C1 segment of cervical spinal cord (tissue), 14 donors: ENCODE measurements around the gene TUBB.
A peak's percentile ranks its signal among the peaks of the same experiment; 100 is the strongest.
"Not testable (repeated sequence)": the region's sequence is repeated elsewhere in the genome, so short reads cannot be mapped to it uniquely, and the experiment has no call there.

Experiments used
- DNase-seq, 14 donors: peaks; one replicate each; lab custom pipeline; 2025; lab: John Stamatoyannopoulos, UW

Gene TUBB

GRCh38 chr6:30717845-30718720 lies 2.1 kb upstream of the TUBB start:
- DNase-seq = not testable (repeated sequence)

GRCh38 chr6:30719356-30719755 lies 796 bp upstream of the TUBB start:
- DNase-seq = no peak

DNA sequence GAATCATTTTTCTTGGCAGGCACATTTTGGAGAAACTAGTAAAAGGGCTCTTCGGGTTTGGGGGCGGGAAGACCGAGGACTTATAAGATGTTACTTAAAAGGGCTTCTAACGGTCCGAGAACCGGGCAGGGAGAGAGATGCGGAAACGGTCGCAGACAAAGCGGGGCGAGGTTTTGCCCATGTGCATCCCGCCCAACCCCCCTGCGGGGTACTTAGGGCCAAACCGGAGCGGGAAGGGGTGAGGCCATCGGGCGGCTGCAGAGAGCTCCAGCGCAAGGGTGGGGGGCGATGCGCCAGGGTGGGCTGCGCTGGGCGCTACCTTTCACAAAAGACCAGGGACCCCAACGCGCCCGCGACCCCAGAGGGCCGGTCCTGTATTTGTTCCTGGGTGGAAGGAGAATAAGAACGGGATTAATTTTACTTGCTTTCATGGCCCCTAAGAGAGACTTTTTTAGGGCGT lies 616 bp downstream of the TUBB start:
- DNase-seq = peak in 9 of 14 donors; percentile 15 to 73 (median 48)

DNA sequence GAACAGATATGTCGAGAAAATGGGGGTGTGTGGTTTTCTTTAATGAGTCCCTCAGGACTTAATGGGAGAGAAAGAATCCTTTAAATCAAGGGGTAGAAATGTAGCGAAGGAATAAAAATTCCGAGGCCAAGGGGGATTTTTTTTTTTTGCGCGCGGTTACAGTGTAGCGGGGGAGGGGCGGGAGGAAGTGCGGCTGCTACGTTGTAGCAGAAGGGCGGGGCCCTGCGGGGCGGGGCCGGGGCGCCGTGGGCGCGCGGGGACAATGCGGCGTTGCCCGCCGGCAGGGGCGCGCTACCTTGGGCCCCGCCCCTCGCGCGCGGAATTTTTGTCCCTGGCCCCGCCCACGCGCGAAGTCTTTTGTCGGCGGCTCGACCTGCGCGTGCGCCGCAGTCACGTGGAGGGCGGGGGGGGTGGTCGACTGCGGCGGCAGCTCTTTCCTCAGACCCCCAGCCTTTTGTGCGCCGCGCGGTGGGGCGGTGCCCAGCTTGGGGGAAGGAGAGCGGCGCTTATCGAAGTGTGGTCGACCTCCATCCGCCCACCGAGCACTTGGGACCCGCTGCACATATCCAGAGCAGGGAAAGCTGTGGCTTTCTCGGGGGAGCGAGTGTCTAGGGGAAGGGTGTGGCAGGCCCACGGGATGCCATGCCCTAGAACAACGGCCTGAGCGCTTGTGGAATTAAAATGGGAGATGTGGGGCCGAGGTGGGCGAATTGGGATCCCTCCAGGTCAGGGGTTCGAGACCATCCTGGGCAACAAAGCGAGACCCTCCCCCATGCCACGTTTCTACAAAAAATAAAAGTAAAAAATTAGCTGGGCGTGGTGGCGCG lies 1.3 kb downstream of the TUBB start:
- peak in 13 of 14 donors; percentile 21 to 90 (median 70) for DNase-seq

- DNase-seq = peak in 2 of 14 donors; percentile 36 to 42
These were observed 1.8 kb downstream of the TUBB start for GRCh38 chr6:30722025-30722279.

DNA sequence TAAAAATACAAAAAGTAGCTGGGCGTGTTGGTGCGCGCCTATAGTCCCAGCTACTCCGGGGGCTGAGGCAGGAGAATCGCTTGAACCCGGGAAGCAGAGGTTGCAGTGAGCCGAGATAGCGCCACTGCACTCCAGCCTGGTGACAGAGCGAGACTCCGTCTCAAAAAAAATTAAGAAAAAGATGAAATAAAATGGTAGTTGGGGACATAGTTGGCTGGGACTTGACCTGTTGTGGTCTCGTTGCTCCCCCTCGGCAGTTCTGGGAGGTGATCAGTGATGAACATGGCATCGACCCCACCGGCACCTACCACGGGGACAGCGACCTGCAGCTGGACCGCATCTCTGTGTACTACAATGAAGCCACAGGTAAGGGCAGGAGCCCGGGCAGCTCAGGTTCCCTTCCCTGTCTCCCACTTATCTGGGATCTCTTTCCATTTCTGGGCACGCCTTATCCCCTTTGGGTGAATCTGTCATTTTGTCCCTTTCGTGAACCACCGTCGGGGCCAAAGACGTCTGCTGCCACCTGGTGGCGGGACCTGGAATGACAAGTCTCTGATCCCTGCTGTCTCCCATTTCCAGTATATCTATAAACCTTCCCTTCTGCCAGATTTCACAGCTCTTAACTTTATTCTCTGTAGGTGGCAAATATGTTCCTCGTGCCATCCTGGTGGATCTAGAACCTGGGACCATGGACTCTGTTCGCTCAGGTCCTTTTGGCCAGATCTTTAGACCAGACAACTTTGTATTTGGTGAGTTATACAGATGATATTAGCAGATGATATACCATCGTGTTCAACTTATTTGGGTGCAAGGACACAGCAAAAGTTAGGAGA lies 2.3 kb downstream of the TUBB start:
- DNase-seq = peak in 13 of 14 donors; percentile 12 to 83 (median 60)

DNA sequence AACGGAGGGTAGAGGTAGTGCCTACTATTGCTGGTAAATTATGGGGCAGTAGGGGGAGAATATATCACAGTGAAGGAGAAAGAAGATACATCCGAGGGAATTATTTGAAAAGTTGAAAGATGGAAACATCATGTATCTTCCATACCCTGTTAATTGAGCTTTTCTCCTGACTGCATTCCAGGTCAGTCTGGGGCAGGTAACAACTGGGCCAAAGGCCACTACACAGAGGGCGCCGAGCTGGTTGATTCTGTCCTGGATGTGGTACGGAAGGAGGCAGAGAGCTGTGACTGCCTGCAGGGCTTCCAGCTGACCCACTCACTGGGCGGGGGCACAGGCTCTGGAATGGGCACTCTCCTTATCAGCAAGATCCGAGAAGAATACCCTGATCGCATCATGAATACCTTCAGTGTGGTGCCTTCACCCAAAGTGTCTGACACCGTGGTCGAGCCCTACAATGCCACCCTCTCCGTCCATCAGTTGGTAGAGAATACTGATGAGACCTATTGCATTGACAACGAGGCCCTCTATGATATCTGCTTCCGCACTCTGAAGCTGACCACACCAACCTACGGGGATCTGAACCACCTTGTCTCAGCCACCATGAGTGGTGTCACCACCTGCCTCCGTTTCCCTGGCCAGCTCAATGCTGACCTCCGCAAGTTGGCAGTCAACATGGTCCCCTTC lies 3.1 kb downstream of the TUBB start:
- not testable (repeated sequence) for DNase-seq

DNA sequence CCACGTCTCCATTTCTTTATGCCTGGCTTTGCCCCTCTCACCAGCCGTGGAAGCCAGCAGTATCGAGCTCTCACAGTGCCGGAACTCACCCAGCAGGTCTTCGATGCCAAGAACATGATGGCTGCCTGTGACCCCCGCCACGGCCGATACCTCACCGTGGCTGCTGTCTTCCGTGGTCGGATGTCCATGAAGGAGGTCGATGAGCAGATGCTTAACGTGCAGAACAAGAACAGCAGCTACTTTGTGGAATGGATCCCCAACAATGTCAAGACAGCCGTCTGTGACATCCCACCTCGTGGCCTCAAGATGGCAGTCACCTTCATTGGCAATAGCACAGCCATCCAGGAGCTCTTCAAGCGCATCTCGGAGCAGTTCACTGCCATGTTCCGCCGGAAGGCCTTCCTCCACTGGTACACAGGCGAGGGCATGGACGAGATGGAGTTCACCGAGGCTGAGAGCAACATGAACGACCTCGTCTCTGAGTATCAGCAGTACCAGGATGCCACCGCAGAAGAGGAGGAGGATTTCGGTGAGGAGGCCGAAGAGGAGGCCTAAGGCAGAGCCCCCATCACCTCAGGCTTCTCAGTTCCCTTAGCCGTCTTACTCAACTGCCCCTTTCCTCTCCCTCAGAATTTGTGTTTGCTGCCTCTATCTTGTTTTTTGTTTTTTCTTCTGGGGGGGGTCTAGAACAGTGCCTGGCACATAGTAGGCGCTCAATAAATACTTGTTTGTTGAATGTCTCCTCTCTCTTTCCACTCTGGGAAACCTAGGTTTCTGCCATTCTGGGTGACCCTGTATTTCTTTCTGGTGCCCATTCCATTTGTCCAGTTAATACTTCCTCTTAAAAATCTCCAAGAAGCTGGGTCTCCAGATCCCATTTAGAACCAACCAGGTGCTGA lies 3.9 kb downstream of the TUBB start:
- DNase-seq = not testable (repeated sequence)

DNA sequence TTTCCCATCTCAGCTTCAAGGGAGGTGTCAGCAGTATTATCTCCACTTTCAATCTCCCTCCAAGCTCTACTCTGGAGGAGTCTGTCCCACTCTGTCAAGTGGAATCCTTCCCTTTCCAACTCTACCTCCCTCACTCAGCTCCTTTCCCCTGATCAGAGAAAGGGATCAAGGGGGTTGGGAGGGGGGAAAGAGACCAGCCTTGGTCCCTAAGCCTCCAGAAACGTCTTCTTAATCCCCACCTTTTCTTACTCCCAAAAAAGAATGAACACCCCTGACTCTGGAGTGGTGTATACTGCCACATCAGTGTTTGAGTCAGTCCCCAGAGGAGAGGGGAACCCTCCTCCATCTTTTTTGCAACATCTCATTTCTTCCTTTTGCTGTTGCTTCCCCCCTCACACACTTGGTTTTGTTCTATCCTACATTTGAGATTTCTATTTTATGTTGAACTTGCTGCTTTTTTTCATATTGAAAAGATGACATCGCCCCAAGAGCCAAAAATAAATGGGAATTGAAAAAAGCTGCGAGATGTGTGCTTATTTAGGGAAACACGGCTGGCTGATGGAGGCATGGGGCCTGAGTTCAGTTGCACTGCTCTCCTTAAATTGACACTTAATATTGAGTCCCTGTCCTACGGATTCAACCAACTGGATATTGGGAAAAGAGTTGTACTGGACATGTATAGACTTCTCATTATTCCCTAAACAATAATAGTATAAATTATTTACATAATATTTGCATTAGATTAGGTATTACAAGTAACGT lies 4.9 kb downstream of the TUBB start:
- DNase-seq = no peak

- no peak for DNase-seq
These were observed 5.8 kb downstream of the TUBB start for GRCh38 chr6:30725713-30726505.

DNA sequence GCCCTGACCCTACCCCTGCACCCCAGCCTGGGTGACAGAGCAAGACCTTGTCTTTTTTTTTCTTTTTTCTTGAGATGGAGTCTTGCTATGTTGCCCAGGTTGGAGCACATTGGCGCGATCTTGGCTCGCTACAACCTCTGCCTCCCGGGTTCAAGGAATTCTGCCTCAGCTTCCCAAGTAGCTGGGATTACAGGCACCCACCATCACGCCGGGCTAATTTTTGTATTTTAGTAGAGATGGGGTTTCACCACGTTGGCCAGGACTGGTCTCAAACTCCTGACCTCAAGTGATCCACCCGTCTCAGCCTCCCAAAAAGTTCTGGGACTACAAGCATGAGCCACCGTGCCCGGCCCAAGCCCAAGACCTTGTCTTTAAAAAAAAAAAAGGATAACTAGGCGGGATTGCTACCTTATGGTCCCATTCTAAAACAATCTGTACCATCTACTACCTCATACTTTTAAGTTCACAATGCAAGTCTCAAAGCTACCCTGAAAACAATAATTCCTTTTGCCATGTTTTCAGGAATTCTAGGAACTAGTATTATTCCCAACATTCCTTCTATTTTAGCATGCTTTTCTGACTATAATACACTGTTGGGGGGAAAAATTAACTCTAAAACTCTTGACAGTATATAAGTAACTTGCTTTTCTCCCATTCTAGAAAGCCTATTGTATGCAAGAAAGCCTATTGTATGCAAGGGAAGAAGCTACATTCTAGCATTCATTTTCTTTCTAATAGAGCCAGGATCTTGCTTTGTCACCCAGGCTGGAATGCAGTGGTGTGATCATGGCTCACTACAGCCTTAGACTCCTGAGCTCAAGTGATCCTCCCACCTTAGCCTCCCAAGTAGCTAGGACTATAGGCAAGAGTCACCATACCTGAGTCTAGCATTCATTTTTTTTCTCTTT lies 6.6 kb downstream of the TUBB start:
- DNase-seq = no peak

DNA sequence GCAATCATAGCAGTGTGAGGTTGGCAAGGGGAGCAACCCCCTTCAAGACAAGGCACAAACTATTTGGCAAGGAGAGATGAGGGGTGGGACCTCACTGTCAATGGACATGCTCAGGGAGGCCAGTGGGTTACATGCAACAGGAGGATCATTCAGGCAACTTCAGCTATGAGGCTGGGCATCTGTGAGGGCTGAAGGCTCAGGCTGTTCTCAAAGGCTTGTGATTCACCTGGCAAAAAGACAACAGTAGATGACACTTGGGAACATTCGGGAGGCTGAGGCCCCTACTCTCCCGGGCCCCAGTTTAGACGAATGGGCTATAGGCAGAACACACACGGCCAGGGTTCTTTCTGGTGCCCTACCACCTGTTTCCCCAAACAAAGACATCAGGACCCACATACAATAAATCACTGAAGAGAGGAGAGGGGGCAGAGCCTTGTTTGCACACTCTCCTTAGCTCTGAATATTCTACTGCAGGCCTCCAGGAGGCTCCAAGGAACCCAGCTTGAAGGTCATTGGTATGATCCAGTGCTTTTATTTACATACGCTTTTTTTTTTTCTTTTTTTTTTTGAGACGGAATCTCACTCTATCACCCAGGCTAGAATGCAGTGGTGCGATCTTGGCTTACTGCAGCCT lies 7.9 kb downstream of the TUBB start:
- no peak for DNase-seq

DNA sequence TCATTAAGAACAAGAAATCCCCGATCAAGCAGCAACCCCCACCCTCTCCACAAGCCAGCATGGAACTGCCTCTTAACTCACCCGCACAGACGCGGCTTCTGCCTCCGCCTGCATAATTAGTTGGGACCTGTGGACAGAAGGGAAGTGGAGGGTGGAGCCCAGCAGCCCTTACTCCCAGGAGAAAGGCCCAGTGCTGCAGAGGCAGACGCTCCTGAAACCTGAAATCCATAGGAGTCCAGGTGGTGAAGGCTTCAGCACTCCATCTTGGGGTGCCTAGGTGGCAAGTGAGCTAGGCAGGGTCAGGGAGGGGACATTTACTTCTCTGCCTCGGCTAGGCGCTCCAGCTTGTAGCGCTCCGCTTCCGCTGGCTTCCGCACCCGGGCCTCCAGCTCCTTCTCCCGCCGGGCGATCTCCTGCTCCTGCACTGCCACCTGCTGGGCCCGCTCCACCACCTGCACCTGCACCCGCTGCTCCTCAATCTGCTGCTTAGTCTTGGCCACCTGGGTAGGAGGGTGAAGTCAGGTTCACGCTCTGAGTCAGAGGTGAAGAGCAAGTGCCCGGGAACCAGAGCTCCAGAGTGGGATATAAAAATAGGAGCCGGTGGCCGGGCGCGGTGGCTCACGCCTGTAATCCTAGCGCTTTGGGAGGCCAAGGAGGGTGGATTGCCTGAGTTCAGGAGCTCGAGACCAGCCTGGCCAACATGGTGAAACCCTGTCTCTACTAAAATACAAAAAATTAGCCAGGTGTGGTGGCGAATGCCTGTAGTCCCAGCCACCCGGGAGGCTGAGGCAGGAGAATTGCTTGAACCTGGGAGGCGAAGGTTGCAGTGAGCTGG lies 10.7 kb downstream of the TUBB start:
- peak in 5 of 14 donors; percentile 8 to 53 (median 19) for DNase-seq

- DNase-seq = no peak
These were observed 12.2 kb downstream of the TUBB start for GRCh38 chr6:30732237-30732943.

DNA sequence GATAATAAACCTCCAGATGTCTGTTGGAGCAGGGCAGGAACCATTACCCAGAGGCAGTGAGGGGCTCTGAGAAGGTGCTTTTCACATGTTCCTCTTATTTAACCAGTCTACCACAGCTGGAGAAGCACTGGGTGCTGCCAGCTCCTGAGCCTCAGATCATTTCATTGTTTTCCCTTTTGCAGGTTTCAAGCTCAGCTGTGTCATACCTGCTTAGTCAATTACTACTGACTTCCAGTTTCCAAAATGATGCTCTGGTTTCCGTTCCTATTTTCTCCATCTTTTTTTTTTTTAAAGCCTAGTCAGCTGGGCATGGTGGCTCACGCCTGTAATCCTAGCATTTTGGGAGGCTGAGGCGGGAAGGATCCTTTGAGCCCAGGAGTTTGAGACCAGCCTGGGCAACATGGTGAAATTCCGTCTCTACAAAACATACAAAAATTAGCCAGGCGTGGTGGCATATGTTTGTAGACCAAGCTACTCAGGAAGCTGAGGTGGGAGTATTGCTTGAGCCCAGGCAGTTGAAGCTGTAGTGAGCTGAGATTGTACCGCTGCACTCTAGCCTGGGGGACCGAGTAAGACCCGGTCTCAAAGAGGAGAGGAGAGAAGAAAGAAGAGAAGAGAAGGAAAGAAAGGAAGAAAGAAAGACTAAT lies 15.6 kb downstream of the TUBB start:
- DNase-seq = no peak
